AML-193 (cell line): ENCODE results near the gene CDKN2A.
"Not testable (repeated sequence)": the region's sequence is repeated elsewhere in the genome, so short reads cannot be mapped to it uniquely, and the experiment has no call there.

Experiments
- DNase-seq, 2 experiments: peaks; one replicate each; lab custom pipeline; 2025; lab: John Stamatoyannopoulos, UW

Gene CDKN2A

GRCh38 chr9:21982391-21982790 is 11.8 kb downstream of the CDKN2A start:
- DNase-seq, result no peak

- no peak for DNase-seq
Observed at GRCh38 chr9:21976334-21976875, 17.8 kb downstream of the CDKN2A start.

- no peak for DNase-seq
Observed at GRCh38 chr9:21974722-21975409, 19.3 kb downstream of the CDKN2A start.

DNA sequence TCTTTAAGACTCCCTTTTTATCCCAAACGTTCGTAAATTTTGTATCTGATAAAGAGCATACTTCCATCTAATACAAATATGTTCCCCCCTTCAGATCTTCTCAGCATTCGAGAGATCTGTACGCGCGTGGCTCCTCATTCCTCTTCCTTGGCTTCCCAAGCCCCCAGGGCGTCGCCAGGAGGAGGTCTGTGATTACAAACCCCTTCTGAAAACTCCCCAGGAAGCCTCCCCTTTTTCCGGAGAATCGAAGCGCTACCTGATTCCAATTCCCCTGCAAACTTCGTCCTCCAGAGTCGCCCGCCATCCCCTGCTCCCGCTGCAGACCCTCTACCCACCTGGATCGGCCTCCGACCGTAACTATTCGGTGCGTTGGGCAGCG is 19.9 kb downstream of the CDKN2A start:
- DNase-seq, result no peak

- no peak for DNase-seq
Observed at GRCh38 chr9:21972361-21972760, 21.8 kb downstream of the CDKN2A start.

- no peak for DNase-seq
Observed at GRCh38 chr9:21970800-21971640, 23.2 kb downstream of the CDKN2A start.

DNA sequence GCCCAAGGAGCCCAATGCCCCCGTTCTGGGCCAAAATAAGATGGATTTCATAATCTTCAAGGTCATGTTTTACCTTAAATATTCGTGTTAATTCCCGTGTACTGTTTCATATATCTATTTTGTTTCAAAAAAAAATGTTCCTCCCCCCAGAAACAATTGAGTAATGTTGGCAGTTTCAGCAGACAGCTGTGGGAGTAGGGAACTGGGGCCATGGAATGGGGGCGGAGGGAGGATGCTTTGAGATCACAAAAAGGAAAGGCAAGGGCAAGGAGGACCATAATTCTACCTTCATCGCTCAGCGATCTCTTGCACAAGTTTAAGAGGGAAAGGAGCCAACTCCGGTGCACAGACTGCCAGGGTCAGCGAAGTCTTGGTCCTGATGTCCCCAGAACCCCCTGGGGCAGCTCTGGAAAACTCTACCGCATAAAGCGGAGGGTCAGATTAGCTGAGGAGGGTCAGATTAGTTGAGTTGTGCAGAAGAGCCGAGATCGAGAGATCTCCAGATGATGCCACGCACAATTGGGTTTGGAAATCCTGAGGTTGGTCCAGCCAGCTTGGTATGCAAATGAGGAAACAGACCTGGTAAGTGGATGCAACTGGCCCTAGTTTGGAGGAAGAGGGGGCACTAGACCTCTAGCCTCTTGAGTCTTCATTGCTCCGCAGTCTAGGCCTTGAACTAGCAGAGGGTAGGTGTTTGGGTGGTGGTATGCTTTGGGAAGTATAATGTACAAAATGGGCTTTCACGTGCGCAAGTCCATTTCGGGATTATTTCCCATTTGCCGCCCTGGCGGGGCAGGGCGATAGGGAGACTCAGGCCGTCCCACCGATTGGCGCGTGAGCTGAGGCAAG is 24.0 kb downstream of the CDKN2A start:
- no peak for DNase-seq

DNA sequence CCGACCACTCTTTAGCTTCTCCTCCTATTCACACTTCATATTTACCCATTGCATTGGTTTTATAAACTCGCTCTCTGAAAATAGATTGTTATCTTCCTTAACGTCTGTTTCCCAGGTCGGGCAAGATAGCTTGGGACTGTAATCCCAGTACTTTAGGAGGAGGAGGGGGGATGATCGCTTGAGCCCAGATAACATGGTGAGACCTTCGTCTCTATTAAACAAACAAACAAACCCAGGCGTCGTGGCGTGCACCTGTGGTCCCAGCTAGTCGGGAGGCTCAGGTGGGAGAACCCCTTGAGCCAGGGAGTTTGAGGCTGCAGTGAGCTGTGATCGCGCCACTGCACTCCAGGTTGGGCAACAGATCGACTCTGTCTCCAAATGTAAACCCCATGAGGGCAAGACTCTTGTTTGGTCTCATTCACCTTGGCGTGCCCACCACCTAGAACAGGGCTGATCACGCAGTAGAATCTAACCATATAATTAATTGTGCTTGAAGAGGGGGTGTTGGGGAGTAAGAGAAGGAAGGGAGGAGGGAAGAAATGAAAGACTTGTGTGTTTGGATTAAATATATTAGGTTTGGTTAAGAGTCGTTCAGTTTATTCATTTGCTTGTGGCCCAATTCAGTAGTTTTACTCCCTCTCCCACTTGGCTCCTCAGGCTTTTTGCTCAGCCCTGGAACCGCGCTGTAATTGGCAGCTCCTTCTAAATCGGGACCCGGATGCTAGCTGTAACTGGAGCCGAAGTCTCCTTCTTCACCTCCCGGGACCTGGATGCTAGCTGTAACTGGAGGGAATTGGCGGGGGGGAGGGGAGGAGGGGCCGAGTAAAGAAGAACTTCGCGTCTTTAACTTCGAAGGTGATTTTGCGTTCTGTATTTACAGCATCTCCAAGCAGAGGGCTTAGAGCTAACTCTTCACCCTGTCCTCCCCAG is 24.9 kb downstream of the CDKN2A start:
- DNase-seq, result no peak

DNA sequence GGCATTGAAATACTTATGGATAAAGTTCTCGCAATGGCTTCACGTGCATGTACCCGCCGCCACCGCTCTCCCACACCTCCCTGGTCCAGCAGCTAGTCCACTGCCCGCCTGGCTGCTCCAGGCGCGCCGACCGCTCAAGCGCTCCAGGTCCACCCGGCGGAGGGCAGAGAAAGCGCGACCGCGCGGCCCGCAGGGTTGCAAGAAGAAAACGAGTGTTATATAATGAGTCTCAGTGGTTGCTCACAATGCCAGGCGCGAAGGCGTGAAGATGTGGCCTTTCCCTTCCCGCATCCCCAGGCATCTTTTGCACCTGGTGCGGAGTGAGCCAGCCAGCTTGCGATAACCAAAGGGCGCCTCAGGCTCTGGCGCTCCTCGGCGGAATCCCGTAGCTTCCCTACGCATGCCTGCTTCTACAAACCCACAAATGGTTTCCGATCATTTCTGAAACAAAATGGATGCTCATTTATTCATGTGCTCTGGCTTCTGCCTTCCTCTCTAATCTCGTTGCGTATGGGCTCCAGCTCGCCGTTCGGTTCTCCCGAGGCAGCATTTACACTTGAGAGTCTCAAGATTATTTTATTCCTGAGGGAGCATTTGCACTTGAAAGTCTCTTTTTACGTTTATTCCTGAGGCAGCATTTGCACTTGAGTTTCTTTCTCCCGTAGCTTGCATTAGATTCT is 25.7 kb downstream of the CDKN2A start:
- no peak for DNase-seq

DNA sequence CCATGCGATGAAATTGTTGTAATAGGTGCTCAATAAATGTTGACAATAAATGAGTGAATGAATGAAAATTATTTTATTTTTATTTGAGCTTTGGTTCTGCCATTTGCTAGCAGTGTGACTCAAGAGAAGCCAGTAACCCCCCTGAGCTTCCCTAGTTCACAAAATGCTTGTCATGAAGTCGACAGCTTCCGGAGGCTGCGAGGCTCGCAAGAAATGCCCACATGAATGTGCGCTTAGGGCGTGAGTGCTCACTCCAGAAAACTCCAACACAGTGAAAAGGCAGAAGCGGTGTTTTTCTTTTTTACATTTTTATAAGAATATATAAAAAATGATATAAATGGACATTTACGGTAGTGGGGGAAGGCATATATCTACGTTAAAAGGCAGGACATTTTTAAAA is 26.5 kb downstream of the CDKN2A start:
- no peak for DNase-seq

- no peak for DNase-seq
Observed at GRCh38 chr9:21967169-21967568, 27.0 kb downstream of the CDKN2A start.

- DNase-seq, result no peak
Observed at GRCh38 chr9:21966140-21966851, 27.9 kb downstream of the CDKN2A start.

DNA sequence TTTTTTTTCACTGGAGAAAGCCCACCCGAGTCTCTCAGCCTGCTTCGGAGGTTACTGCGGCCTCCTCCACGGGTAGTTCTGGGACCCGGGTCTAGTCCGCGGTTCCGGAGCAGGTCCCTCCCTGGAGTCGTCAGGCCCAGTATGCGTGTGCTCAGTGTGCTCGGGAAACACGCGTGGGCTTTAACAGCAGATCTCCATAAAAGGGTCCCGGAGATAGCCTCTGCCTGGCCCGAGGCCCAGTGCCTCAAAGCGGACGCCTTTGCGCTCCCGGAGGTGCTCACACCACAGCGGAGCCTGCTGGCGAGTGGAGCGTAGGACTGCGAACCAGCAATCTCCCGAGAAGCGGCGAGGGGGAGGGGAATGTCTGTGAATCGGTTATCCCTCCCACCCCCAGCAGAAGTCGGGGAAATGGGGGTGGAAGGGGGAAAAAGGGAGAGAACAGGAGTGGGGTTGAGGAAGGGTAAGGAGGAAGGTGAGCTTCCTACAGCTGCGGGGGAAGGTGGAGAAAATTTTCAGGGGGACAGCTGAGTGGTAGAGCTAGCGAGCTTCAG is 28.7 kb downstream of the CDKN2A start:
- DNase-seq, result no peak

DNA sequence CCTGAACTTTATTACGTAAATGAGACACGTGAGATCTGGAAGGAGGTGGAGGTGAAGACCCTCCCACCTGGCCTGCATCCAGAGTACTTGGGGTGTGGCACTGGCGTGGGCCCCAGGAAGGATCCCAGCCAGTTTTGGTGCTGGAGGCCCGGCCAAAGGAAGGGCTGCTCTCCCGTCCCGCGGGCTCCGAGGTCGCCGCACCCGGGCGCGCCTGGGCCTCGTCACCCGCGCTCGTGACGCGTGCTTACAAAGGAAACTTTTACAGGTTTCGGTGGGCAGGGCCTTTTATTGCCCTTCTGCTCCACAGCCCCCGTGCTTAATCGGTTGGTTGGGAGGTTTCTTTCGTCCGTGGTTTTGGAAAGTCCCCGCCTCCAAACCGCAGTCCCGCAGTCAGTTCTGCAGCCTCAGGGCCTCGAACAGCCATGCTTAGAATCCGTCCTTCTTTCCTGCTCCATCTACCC is 29.2 kb downstream of the CDKN2A start:
- no peak for DNase-seq

DNA sequence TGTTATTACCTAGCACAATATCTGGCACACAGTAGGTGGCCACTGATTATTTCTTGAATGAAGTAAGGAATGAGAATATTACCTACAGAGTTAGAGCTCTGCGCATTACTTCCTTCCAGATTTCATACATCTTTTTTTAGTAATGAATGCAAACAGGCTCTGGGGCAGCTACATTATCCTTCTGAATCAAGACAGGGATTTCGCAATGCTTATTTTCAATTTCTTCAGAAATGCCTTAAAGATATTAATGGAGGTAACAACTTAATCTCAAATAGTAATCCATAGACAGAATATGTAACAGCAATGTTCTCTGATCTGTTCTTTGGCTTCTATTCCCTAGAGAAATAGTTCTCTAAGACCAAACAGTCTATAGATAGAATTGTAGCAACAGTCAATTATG is 32.6 kb downstream of the CDKN2A start:
- DNase-seq, result peak in 1 of 2 experiments; percentile 12

GRCh38 chr9:21959268-21959667 is 34.9 kb downstream of the CDKN2A start:
- DNase-seq, result not testable (repeated sequence)

- DNase-seq, result no peak
Observed at GRCh38 chr9:21958833-21959232, 35.4 kb downstream of the CDKN2A start.

DNA sequence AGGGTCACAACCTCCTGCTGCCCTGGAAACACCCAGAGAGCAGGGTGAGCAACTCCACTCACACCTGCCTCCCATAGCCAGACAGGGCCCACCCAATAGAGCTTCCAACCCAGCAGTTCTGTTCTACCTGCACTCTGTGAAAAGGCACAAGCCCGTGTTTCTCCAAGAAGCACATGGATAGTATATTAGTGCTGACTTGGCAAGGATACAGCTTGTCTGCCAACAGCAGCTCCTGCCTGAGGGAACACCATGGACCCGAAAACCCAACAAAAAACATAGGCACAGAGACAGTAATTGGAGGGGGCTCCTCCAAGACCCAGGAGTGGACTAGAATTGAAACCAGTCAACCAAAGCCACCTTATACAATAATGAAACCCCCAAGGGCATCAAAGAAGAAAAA is 48.6 kb downstream of the CDKN2A start:
- no peak for DNase-seq

- DNase-seq, result no peak
Observed at GRCh38 chr9:21943464-21943863, 50.7 kb downstream of the CDKN2A start.
